HG02610 (cell line): ENCODE measurements around the gene SARNP.

Source experiments
- ATAC-seq: cut with Tn5 transposase; IDR thresholded peaks from one replicate; pipeline ENCODE4 v1.9.1; 2021; ENCODE audit warnings: mild to moderate bottlenecking, moderate library complexity; ENCODE audit not compliant: unreplicated experiment

Gene SARNP

GRCh38 chr12:55712700-55713415, 104.7 kb downstream of the SARNP start:
- no peak for ATAC-seq

- ATAC-seq: no peak
These were observed 105.6 kb downstream of the SARNP start for GRCh38 chr12:55711786-55712553.

GRCh38 chr12:55708695-55709233, 108.8 kb downstream of the SARNP start:
- ATAC-seq: no peak

GRCh38 chr12:55707841-55708694, 109.5 kb downstream of the SARNP start, which contains the start of gene ITGA7:
Gene ITGA7, minus strand, starts transcription at chr12:55707904. Its CDS starts 222 bp downstream, at chr12:55707682.
- ATAC-seq: peak; percentile 56
